Urinary bladder (tissue), 4 donors: ENCODE results near the gene MAPK8IP1. TPM values are rescaled to one million over a fixed set of nuclear protein-coding genes. Genes with fewer than 3 reads are reported as not detected.
"Not testable (repeated sequence)": the region's sequence is repeated elsewhere in the genome, so short reads cannot be mapped to it uniquely, and the experiment has no call there.

ENCODE experiments used
- DNase-seq: peaks from one replicate; pipeline ENCODE4 v3.0.0-alpha.2; 2015; ENCODE audit errors: extremely low spot score
- H3K27ac ChIP-seq: one replicate; pipeline ENCODE4 v1.5.1; 2013; ENCODE audit warnings: low read depth, mild to moderate bottlenecking, moderate library complexity
- H3K36me3 ChIP-seq: one replicate; pipeline ENCODE4 v1.6.1; 2013; ENCODE audit warnings: mild to moderate bottlenecking, moderate library complexity; ENCODE audit not compliant: insufficient read depth
- H3K4me1 ChIP-seq: one replicate; pipeline ENCODE4 v1.6.1; 2013; ENCODE audit warnings: mild to moderate bottlenecking, moderate library complexity; ENCODE audit not compliant: insufficient read depth
- H3K4me3 ChIP-seq: one replicate; pipeline ENCODE4 v1.5.1; 2013; ENCODE audit warnings: low read depth, low read length
- WGBS: extraction: QIAGEN DNeasy Blood & Tissue Kit; methylation state at CpG from one replicate; pipeline ENCODE4 v1.1.7; 2013; 5-methylcytosine and 5-hydroxymethylcytosine counted together
- polyA plus RNA-seq: library from polyadenylated mRNA; stranded (reverse); fragments of 200-250 nt; gene quantifications from one replicate; pipeline ENCODE4 v1.2.3, GENCODE V29; 2013
- total RNA-seq: library from RNA; depleted of rRNA; stranded (reverse); fragments of >200 nt; gene quantifications from one replicate; pipeline ENCODE4 v1.2.3, GENCODE V29; 2014
- donor health status: healthy with polysubstance abuse.
- donor health status: healthy.

The MAPK8IP1 gene
- total RNA-seq (8.3 TPM), polyA plus RNA-seq (11.0 TPM)

DNA sequence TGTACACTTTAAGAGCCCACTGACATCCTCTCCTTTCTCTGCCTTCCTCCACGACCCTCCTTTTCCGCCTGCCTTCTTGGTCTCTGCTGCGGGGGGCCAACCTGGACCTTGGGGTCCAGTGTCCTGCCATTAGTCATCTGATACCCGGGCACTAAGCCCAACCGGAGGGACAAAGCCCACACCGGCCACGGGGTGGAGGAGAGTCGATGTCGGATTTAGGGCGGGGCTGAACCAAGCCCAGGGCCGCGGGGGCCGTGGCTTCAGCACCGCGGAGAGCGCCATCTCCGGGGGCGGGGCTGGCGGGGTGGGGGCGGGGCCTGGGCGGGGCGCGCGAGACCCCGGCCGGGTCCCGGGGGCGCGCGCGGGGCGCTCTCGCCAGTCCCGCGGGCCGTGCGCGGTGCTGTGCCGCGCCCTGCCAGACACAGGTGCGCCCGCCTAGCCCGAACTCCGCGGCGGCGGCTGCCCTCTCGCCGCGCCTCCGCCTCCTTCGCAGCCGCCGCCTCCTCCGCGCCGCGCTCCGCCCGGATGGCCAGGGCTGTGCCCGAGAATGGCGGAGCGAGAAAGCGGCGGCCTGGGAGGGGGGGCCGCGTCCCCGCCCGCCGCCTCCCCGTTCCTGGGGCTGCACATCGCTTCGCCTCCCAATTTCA, at the start of gene MAPK8IP1:
Gene MAPK8IP1 (plus strand): TSS at position 378 of the 647 bp plus-strand sequence. CDS start 170 bp downstream, at position 548.
- peaks cover 2% of the 10 kb centered on the region for H3K36me3 ChIP-seq
- 1% methylated on average over 73 of the region's 73 CpGs for WGBS
- no peaks in the 10 kb centered on the region for H3K4me1 ChIP-seq
- DNase-seq: no peak
- no peak within 1 kb of the TSS for H3K27ac ChIP-seq
- peak within 1 kb of the TSS; percentile 63 for H3K4me3 ChIP-seq

DNA sequence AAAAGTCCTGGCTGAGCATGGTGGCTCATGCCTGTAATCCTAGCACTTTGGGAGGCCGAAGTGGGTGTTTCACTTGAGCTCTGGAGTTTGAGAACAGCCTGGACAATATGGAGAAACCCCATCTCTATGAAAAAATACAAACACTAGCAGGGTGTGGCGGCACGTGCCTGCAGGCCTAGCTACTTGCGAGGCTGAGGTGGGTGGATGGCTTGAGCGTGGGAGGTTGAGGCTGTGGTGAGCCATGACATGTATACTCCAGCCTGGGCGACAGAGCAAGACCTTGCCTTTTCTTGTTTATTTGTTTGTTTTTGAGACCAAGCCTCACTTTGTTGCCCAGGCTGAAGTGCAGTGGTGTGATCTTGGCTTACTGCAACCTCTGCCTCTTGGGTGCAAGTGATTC, 46.2 kb upstream of the MAPK8IP1 start:
- no peaks in the 10 kb centered on the region for H3K36me3 ChIP-seq
- DNase-seq: no peak
- WGBS: 89% methylated on average over 6 of the region's 6 CpGs
- H3K4me1 ChIP-seq: no peaks in the 10 kb centered on the region
- H3K4me3 ChIP-seq: no peak overlapping the region
- H3K27ac ChIP-seq: no peak overlapping the region

DNA sequence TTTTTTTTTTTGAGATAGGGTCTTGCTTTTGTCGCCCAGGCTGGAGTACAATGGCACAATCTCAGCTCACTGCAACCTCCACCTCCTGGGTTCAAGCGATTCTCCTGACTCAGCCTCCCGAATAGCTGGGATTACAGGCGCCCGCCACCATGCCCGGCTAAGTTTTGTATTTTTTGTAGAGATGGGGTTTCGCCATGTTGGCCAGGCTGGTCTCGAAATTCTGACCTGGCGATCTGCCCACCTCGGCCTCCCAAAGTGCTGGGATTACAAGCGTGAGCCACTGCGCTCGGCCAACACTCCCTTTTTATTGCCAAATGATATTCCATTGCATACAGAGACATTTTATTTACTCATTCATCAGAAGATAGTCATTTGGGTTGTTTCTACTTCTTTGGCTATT, 45.2 kb upstream of the MAPK8IP1 start:
- not testable (repeated sequence) for H3K36me3 ChIP-seq, DNase-seq, H3K4me3 ChIP-seq, H3K4me1 ChIP-seq, H3K27ac ChIP-seq
- whole genome bisulfite sequencing: 91% methylated on average over 13 of the region's 13 CpGs

DNA sequence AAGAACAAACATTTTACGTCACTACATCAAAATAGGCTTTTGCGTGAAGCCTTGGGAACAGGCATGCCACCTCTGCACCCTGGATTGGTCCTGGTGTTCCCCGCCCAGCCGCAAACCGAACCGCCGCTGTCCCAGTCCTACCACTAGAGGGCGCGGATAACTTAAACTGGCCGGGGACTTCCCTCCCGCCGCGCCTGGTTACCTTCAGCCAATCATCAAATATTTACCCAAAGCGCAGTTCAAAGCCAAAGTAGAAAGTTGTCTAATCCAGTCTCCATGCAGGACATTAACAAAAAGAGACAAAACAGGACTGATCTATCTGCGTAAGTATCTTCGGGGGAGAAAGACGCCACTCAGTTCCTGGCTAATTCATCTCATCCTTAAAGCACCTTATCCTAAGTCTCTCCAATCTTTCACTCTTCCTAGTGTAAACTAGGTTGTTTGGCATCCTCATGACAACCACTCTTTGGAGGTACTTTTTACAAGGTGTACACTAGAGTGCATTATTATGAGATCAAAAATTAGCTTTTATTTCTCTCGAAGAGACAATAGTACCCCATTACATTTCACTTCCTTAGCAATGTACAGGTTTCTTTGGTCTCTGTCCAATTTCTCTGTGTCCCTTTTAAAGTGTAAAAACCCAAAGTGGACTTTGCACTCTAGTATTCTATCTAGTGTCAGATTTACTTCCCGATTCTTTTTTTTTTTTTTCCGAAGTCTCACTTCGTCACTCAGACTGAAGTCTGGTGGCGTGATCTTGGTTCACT, 42.1 kb upstream of the MAPK8IP1 start:
- Histone ChIP-seq H3K4me1 (no peaks in the 10 kb centered on the region), H3K27ac (peak overlapping the region; percentile 51), H3K36me3 (no peaks in the 10 kb centered on the region), H3K4me3 (no peak overlapping the region)
- DNase-seq: peak; percentile 91
- WGBS: 15% methylated on average over 22 of the region's 22 CpGs

DNA sequence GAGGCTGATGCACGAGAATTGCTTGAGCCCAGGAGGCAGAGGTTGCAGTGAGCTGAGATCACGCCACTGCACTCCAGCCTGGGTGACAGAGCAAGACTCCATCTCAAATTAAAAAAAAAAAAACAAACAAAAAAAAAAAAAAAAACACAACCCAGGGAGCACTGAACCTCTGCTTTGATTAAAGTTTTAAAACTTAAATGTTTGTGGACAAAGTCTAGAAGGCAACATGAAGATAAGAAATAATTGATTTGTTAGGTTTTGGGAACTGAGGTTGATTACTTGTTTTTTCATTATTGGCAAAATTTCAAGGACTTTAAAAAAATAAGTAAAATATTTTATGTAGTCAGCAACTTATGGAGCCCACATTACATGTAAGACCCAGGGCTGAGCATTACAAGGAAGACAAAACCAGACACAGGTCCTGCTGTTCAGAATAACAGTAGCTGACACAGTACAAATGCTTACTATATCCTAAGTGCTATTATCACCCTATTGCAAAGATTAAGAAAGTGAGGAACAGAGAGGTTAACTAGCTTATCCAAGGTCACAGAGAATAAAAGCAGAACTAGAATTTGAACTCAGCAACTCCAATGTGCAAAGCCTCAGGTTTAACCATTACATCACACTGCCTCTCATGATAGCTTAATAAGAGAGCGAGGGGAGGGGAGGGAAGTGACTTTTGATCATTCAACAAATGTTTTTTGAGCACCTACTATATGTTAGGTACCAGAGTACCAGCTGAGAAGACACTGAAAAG, 40.5 kb upstream of the MAPK8IP1 start:
- Histone ChIP-seq H3K4me3 (no peak overlapping the region), H3K36me3 (no peaks in the 10 kb centered on the region), H3K27ac (no peak overlapping the region), H3K4me1 (no peaks in the 10 kb centered on the region)
- 88% methylated on average over 3 of the region's 3 CpGs for WGBS
- DNase-seq: no peak

DNA sequence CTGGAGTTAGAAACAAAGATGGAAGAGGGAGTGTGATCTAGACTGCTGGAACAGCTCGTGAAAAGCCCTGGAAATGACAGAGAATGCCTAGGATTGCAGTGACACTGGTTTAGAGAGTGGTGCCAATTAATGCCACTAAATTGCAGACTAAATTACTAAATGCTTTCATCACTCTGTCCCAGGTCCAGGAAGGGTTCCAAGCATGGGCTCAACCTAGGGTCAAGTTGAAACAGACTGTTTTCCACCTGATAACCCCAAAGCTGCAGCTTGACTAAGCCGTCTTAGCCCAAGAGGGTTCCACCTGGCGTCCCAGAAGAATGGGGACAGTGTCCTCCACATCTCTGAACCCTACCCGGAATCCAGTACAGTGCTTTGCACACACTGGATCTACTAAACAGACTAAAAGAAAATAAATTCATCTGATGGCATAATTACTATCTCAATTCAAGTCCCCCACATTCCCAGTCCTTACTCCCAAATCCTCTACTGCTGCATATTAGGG, 39.2 kb upstream of the MAPK8IP1 start:
- DNase-seq: no peak
- no peaks in the 10 kb centered on the region for H3K4me1 ChIP-seq
- H3K36me3 ChIP-seq: no peaks in the 10 kb centered on the region
- WGBS: 82% methylated on average over 4 of the region's 4 CpGs
- H3K27ac ChIP-seq: peak overlapping the region; percentile 87
- H3K4me3 ChIP-seq: no peak overlapping the region

DNA sequence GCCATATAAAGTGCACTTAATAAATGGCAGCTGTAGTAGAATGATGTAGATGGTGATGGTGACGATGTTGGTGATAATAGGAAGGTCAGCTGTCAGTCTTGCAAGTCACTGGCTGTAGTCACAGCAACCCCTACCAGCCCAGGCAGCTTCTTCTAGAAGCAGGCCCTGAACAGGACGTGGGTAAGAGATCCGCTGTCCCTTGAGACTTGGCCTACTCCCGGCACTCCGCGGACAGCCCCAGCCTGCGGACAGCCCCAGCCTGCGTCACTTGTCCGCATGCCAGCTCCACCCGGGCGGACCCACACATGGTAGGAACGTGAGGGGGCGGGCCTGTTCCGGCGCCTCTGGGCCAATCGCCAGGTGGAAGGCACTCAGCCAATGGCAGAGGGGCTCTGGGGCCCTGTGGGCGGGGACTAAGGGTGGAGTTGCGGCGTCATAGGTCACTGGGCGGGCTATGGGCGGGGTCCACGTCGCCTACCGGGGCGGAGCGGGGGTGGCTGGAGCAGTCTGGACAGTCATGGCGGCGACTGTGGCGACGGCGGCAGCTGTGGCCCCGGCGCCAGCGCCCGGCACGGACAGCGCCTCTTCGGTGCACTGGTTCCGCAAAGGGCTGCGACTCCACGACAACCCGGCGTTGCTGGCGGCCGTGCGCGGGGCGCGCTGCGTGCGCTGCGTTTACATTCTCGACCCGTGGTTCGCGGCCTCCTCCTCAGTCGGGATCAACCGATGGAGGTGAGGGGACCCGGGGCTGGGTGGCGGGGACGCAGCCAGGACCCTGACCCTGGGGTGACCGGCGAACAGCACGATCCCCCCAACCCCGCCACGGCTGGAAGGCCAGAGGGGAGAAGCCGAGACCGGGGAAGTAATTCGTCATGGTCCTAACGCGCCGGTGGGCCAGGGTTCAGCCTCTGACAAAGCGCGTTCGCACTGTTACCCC, 38.2 kb upstream of the MAPK8IP1 start, which contains the start of gene CRY2:
Gene CRY2 (plus strand): TSS at position 502 of the 937 bp plus-strand sequence. CDS start 16 bp downstream, at position 518.
- H3K4me1 ChIP-seq: no peaks in the 10 kb centered on the region
- WGBS: under 1% methylated on average over 75 of the region's 75 CpGs

DNA sequence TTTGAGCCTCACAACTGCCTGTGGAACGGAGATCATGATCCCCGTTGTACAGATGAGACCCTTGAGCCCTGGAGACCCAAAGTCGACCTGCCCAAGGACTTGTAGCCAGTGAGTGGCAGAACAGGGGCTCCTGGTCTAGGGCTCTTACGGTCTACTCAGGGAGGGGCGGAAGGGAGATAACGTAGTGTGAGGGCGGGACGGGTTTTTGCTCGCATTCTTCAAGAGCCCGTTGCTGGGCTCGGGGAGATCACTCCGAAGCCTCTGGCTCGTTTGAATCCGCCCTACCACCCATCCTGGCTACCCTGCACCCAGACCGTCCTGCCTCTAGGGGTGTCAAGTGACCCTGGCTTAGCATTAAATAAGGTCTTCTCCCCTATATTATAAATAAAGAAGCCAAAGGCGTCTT, 37.5 kb upstream of the MAPK8IP1 start:
- Histone ChIP-seq H3K4me3 (peak overlapping the region; percentile 60), H3K4me1 (no peaks in the 10 kb centered on the region), H3K27ac (peak overlapping the region; percentile 89), H3K36me3 (no peaks in the 10 kb centered on the region)
- DNase-seq: no peak
- under 1% methylated on average over 16 of the region's 16 CpGs for WGBS

More for the DNA sequence above, 38.2 kb upstream of the MAPK8IP1 start, which contains the start of gene CRY2:
- Histone ChIP-seq H3K27ac (peak within 1 kb of the TSS; percentile 89), H3K4me3 (peak within 1 kb of the TSS; percentile 60), H3K36me3 (no peaks in the 10 kb centered on the region)
- peak; percentile 95 for DNase-seq

DNA sequence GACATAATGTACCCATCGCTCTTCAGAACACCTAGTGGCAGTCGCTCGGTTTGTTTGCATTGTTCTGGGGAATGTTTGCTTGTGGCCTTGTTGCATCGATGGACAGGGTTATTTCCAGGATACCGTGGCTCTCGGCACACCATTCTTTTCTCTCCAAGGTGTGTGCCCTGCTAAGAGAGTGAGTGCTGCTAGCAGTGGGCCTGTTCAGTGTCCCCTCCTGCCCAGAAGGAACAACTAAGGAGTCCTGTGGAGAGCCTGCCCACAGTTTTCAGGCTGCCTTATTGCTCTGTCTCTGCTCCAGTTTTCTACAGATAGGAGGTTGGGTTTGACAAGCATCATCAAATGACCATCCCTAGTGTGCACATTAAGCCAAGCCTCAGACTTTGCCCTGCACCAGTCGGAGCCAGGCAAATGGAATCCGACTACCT, 36.8 kb upstream of the MAPK8IP1 start:
- H3K27ac ChIP-seq: no peak overlapping the region
- H3K4me3 ChIP-seq: peak overlapping the region; percentile 60
- WGBS: 45% methylated on average over 8 of the region's 8 CpGs
- no peak for DNase-seq
- no peaks in the 10 kb centered on the region for H3K4me1 ChIP-seq
- H3K36me3 ChIP-seq: no peaks in the 10 kb centered on the region

DNA sequence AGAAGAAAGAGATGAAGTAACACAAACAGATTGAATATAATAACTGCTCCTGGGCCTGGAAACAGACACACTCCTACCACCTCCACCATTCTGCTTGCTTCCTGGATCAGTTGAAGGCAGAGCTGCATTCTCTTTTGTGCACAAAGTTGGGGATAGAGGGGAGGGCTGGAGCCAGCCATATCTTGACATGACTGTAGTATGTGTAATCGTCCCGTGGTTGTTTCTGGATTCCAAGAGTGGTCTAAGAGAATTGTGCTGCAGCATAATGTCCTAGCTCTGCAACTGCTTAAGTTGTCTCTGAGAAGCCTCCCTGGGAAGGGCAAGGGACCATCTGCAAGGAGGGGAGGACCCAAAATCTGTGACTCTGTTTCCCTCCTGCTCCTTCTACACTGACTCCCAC, 35.0 kb upstream of the MAPK8IP1 start:
- Histone ChIP-seq H3K36me3 (no peaks in the 10 kb centered on the region), H3K4me3 (no peak overlapping the region), H3K27ac (no peak overlapping the region), H3K4me1 (no peaks in the 10 kb centered on the region)
- 67% methylated on average over 2 of the region's 2 CpGs for WGBS
- DNase-seq: no peak

DNA sequence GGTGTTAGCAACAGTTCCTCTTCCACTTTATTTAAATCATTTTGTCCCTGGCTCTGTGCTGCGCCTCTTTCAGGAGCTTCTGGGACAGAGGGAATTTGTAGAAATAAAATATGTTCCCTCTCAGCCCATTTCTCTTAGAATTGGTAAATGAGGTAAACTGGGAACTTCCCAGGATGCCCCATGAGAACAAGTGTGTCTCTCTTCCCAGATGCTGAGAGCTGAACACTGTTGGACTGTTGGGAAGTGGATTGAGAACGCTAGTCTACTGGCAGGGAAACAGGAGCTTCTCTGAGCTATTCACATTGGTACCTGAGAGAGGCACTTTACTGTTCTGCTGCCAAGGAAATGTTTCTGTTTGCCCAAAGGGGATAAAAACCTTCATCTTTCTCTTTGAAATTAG, 34.2 kb upstream of the MAPK8IP1 start:
- Histone ChIP-seq H3K4me3 (no peak overlapping the region), H3K4me1 (no peaks in the 10 kb centered on the region), H3K36me3 (peaks cover 2% of the 10 kb centered on the region), H3K27ac (no peak overlapping the region)
- 78% methylated on average over 2 of the region's 2 CpGs for WGBS
- no peak for DNase-seq

DNA sequence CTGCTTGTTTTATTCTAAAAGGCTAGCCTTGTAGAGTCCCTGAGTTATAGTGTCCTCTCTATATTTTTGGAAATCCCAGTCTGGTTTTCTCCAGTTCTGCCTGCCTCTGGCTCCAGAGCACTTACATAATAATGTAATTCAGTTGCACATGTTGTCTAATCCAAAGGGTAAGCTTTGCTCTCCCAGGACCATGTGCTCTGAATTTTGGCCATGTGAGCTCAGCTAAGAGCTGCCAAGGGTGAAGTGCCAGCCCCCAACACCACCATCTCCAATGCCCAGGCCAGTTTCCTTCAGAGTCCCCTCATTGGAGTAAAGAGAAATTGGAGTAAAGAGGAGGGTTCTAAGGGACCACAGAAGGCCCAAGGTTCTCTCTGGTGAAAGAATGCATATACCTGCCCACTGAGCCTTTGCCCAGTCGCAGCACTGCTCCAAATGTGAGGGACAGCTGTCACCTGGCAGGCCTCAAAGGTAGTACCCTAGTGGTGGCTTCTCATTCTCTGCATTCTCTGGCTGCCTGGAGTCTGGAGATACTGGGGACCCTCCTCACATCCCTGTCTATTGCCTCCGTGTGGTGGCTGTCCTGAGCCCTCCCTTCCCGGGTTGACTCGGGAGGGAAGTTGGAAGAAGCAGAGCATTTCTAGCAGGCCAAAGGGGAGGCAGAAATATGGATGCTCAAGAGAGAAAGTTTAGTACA, 33.3 kb upstream of the MAPK8IP1 start:
- Histone ChIP-seq H3K27ac (no peak overlapping the region), H3K4me3 (no peak overlapping the region), H3K4me1 (no peaks in the 10 kb centered on the region), H3K36me3 (peaks cover 2% of the 10 kb centered on the region)
- WGBS: 43% methylated on average over 4 of the region's 4 CpGs
- DNase-seq: no peak
